ENCODE measurements around the gene TMCC1. TPM values are rescaled to one million over a fixed set of nuclear protein-coding genes. Genes with fewer than 3 reads are reported as not detected.

Gene TMCC1
- total RNA-seq, 2 donors from 2014 or later = 41.0 to 51.1 TPM

GRCh38 chr3:129890891-129891290 lies 2.6 kb downstream of the TMCC1 start:
- Mint-ChIP-seq H3K4me3 (no peak overlapping the region), H3K27me3 (ENCODE audit: insufficient read depth) (no peaks in the 10 kb centered on the region), H3K4me1 (peaks cover 20% of the 10 kb centered on the region), H3K27ac (no peak overlapping the region), H3K36me3 (ENCODE audit: low read depth) (peaks cover 9% of the 10 kb centered on the region), H3K9me3 (no peaks in the 10 kb centered on the region)
- Histone ChIP-seq H3K27ac (ENCODE audit: low read depth, low read length) (no peak overlapping the region), H3K27me3 (ENCODE audit: control insufficient read depth, insufficient read depth, low read length, poor library complexity, severe bottlenecking) (no peaks in the 10 kb centered on the region), H3K9me3 (ENCODE audit: control insufficient read depth, low read length) (no peaks in the 10 kb centered on the region), H3K4me1 (ENCODE audit: control insufficient read depth, insufficient read depth, low read length) (peaks cover 15% of the 10 kb centered on the region), H3K4me3 (ENCODE audit: low read length) (peak overlapping the region; percentile 93), H3K9ac (ENCODE audit: extremely low read depth, low read length, poor library complexity, severe bottlenecking) (no peak overlapping the region), H3K36me3 (ENCODE audit: control insufficient read depth, insufficient read depth, low read length) (peaks cover 19% of the 10 kb centered on the region)
- no peak for DNase-seq
- 91 to 96% methylated on average over 1 of the region's 2 CpGs for WGBS, 2 experiments (ENCODE audit: insufficient coverage in 1 of 2, insufficient read length in 1 of 2)
- TF ChIP-seq CTCF (conservative IDR thresholded peaks at IDR 0.05) = no peak

GRCh38 chr3:129890125-129890524 lies 3.4 kb downstream of the TMCC1 start:
- peak overlapping the region; percentile 93 for H3K4me3 ChIP-seq (ENCODE audit: low read length)
- DNase-seq = no peak
- no peak overlapping the region for H3K4me3 Mint-ChIP-seq
- H3K9me3 Mint-ChIP-seq = no peaks in the 10 kb centered on the region
- peaks cover 10% of the 10 kb centered on the region for H3K36me3 Mint-ChIP-seq (ENCODE audit: low read depth)
- H3K9ac ChIP-seq (ENCODE audit: extremely low read depth, low read length, poor library complexity, severe bottlenecking) = no peak overlapping the region
- H3K27ac ChIP-seq (ENCODE audit: low read depth, low read length) = no peak overlapping the region
- 100% methylated on average over 2 of the region's 2 CpGs; no CpG with 5 or more reads in 1 of the 2 experiments for WGBS, 2 experiments (ENCODE audit: insufficient coverage in 1 of 2, insufficient read length in 1 of 2)
- peaks cover 15% of the 10 kb centered on the region for H3K4me1 ChIP-seq (ENCODE audit: control insufficient read depth, insufficient read depth, low read length)
- H3K27ac Mint-ChIP-seq = no peak overlapping the region
- H3K4me1 Mint-ChIP-seq = peaks cover 20% of the 10 kb centered on the region
- peaks cover 19% of the 10 kb centered on the region for H3K36me3 ChIP-seq (ENCODE audit: control insufficient read depth, insufficient read depth, low read length)
- no peaks in the 10 kb centered on the region for H3K27me3 ChIP-seq (ENCODE audit: control insufficient read depth, insufficient read depth, low read length, poor library complexity, severe bottlenecking)
- H3K27me3 Mint-ChIP-seq (ENCODE audit: insufficient read depth) = no peaks in the 10 kb centered on the region
- no peaks in the 10 kb centered on the region for H3K9me3 ChIP-seq (ENCODE audit: control insufficient read depth, low read length)
- no peak for TF ChIP-seq CTCF (conservative IDR thresholded peaks at IDR 0.05)

- TF ChIP-seq CTCF (conservative IDR thresholded peaks at IDR 0.05) = no peak
- 95 to 100% methylated on average over 5 of the region's 5 CpGs for WGBS, 2 experiments (ENCODE audit: insufficient coverage in 1 of 2, insufficient read length in 1 of 2)
- Histone ChIP-seq H3K36me3 (ENCODE audit: control insufficient read depth, insufficient read depth, low read length) (peaks cover 19% of the 10 kb centered on the region), H3K27me3 (ENCODE audit: control insufficient read depth, insufficient read depth, low read length, poor library complexity, severe bottlenecking) (no peaks in the 10 kb centered on the region), H3K9ac (ENCODE audit: extremely low read depth, low read length, poor library complexity, severe bottlenecking) (no peak overlapping the region), H3K4me3 (ENCODE audit: low read length) (no peak overlapping the region), H3K27ac (ENCODE audit: low read depth, low read length) (no peak overlapping the region), H3K4me1 (ENCODE audit: control insufficient read depth, insufficient read depth, low read length) (peaks cover 15% of the 10 kb centered on the region), H3K9me3 (ENCODE audit: control insufficient read depth, low read length) (no peaks in the 10 kb centered on the region)
- Mint-ChIP-seq H3K36me3 (ENCODE audit: low read depth) (peaks cover 21% of the 10 kb centered on the region), H3K4me3 (no peak overlapping the region), H3K27me3 (ENCODE audit: insufficient read depth) (no peaks in the 10 kb centered on the region), H3K27ac (no peak overlapping the region), H3K9me3 (no peaks in the 10 kb centered on the region), H3K4me1 (peaks cover 17% of the 10 kb centered on the region)
- DNase-seq = no peak
Measured at GRCh38 chr3:129888771-129889170, 4.7 kb downstream of the TMCC1 start.

Measured in endodermal cell (in vitro differentiated cells).